H1 (cell line): ENCODE results near the gene FAU. TPM values are rescaled to one million over a fixed set of nuclear protein-coding genes. Genes with fewer than 3 reads are reported as not detected.

Experiments
- CTCF ChIA-PET: fragments of 300-600 bp; sonication (Branson Sonifier 250); formaldehyde crosslinking; loops from one replicate; lab custom pipeline; 2021; ENCODE audit not compliant: partially characterized antibody; lab: Charles Lee
- POLR2A ChIA-PET: fragments of 300-600 bp; sonication (Branson Sonifier 250); formaldehyde crosslinking; loops from one replicate; lab custom pipeline; 2021; ENCODE audit warnings: inconsistent platforms; ENCODE audit not compliant: partially characterized antibody; lab: Charles Lee
- DNase-seq, 2 experiments: peaks; one replicate each; pipeline versions ENCODE4 v3.0.0 to v3.0.0-alpha.2; 2010 to 2022; ENCODE audit warnings: low spot score in 2 of 2, low read depth in 1 of 2, mixed read lengths in 1 of 2
- FAIRE-seq: peaks from 2 replicates; lab custom pipeline; 2011; peaks lifted over from hg19 to GRCh38; lab: Jason Lieb, UNC
- H2AFZ ChIP-seq: 2 replicates; pipeline ENCODE4 v1.8.1; 2012; ENCODE audit warnings: low read length, inconsistent platforms
- H2AK5ac ChIP-seq: 2 replicates; pipeline ENCODE4 v1.6.1; 2013; ENCODE audit warnings: low read depth, low read length
- H2BK120ac ChIP-seq: replicated peaks from 2 replicates; pipeline ENCODE3; 2013; ENCODE audit warnings: low read depth, low read length, inconsistent platforms
- H2BK12ac ChIP-seq: 2 replicates; pipeline ENCODE4 v1.6.1; 2013; ENCODE audit warnings: low read depth, low read length
- H2BK15ac ChIP-seq: 2 replicates; pipeline ENCODE4 v1.6.1; 2013; ENCODE audit warnings: low read length
- H2BK20ac ChIP-seq: 2 replicates; pipeline ENCODE4 v1.6.1; 2013; ENCODE audit warnings: low read length
- H2BK5ac ChIP-seq: 2 replicates; pipeline ENCODE4 v1.6.1; 2013; ENCODE audit warnings: low read depth, low read length
- H3K14ac ChIP-seq: 2 replicates; pipeline ENCODE4 v1.6.1; 2013; ENCODE audit warnings: inconsistent platforms; ENCODE audit not compliant: insufficient read length
- H3K18ac ChIP-seq: 2 replicates; pipeline ENCODE4 v1.6.1; 2013; ENCODE audit warnings: low read length; ENCODE audit errors: extremely low read depth
- H3K23ac ChIP-seq: 2 replicates; pipeline ENCODE4 v1.6.1; 2013; ENCODE audit warnings: inconsistent platforms; ENCODE audit not compliant: insufficient read length
- H3K23me2 ChIP-seq: 2 replicates; pipeline ENCODE4 v1.6.1; 2013; ENCODE audit warnings: low read depth, low read length
- H3K27ac ChIP-seq: 2 replicates; pipeline ENCODE4 v1.6.1; 2011; ENCODE audit warnings: low read depth, low read length, inconsistent platforms
- H3K27me3 ChIP-seq, 4 experiments: replicated peaks in 1 of 4; 1 replicate in 1 of 4; 2 replicates in 3 of 4; pipeline versions ENCODE4 v1.6.1 to v1.8.1; 2011 to 2013; ENCODE audit warnings: low read length in 3 of 4, mild to moderate bottlenecking in 3 of 4, inconsistent platforms in 2 of 4, mixed read lengths in 2 of 4, moderate library complexity in 1 of 4; ENCODE audit not compliant: control insufficient read depth in 3 of 4, insufficient read depth in 3 of 4; ENCODE audit errors: extremely low read depth in 1 of 4
- H3K36me3 ChIP-seq, 4 experiments: 2 replicates each; pipeline versions ENCODE4 v1.6.1 to v1.8.1; 2011 to 2013; ENCODE audit warnings: mild to moderate bottlenecking in 4 of 4, low read length in 3 of 4, moderate library complexity in 2 of 4, control low read depth in 1 of 4, inconsistent platforms in 1 of 4; ENCODE audit not compliant: insufficient read depth in 4 of 4, control insufficient read depth in 2 of 4
- H3K4ac ChIP-seq: replicated peaks from 2 replicates; pipeline ENCODE3; 2013; ENCODE audit warnings: low read length, low read depth, mixed read lengths, inconsistent platforms; ENCODE audit not compliant: insufficient read length
- H3K4me1 ChIP-seq, 4 experiments: replicated peaks in 1 of 4; 1 replicate in 1 of 4; 2 replicates in 3 of 4; pipeline versions ENCODE4 v1.6.1 to v1.8.1; 2011 to 2013; ENCODE audit warnings: low read length in 3 of 4, inconsistent platforms in 2 of 4, mixed read lengths in 1 of 4; ENCODE audit not compliant: insufficient read depth in 4 of 4, control insufficient read depth in 3 of 4
- H3K4me2 ChIP-seq, 2 experiments: 2 replicates each; pipeline versions ENCODE4 v1.6.1 to v1.8.1; 2011 to 2013; ENCODE audit warnings: low read depth in 2 of 2, low read length in 2 of 2, control low read depth in 1 of 2, inconsistent platforms in 1 of 2, mild to moderate bottlenecking in 1 of 2; ENCODE audit not compliant: insufficient read depth in 1 of 2
- H3K4me3 ChIP-seq, 4 experiments: fragments of 200-600, 300-600 bp in 1 of 4; sonication (generic), shearing (Covaris generic), sonication (Bioruptor Twin) in 1 of 4; 2 replicates each; pipeline versions ENCODE4 v1.5.1 to v1.8.1; 2011 to 2016; ENCODE audit warnings: low read length in 4 of 4, low read depth in 3 of 4, control low read depth in 2 of 4, inconsistent platforms in 2 of 4, mild to moderate bottlenecking in 2 of 4, mixed read lengths in 1 of 4, moderate library complexity in 1 of 4; ENCODE audit not compliant: insufficient read depth in 2 of 4; ENCODE audit errors: extremely low read depth in 1 of 4
- H3K56ac ChIP-seq: replicated peaks from 2 replicates; pipeline ENCODE3; 2013; ENCODE audit warnings: low read depth, mild to moderate bottlenecking, mixed read lengths, low read length, inconsistent platforms; ENCODE audit not compliant: insufficient read length
- H3K79me1 ChIP-seq: 2 replicates; pipeline ENCODE4 v1.6.1; 2013; ENCODE audit warnings: low read depth, low read length, control low read depth
- H3K79me2 ChIP-seq, 2 experiments: 2 replicates each; pipeline versions ENCODE4 v1.6.1 to v1.8.1; 2012 to 2013; ENCODE audit warnings: low read length in 2 of 2, mild to moderate bottlenecking in 2 of 2, inconsistent platforms in 1 of 2; ENCODE audit not compliant: insufficient read depth in 2 of 2, control insufficient read depth in 1 of 2
- H3K9ac ChIP-seq, 4 experiments: replicated peaks in 1 of 4; 1 replicate in 1 of 4; 2 replicates in 3 of 4; pipeline versions ENCODE4 v1.6.1 to v1.8.1; 2011 to 2013; ENCODE audit warnings: low read depth in 3 of 4, low read length in 3 of 4, control low read depth in 2 of 4, mild to moderate bottlenecking in 2 of 4, moderate library complexity in 2 of 4, inconsistent platforms in 1 of 4; ENCODE audit errors: extremely low read depth in 1 of 4
- H3K9me3 ChIP-seq, 2 experiments: 2 replicates each; pipeline versions ENCODE4 v1.6.1 to v1.8.1; 2012 to 2013; ENCODE audit warnings: mild to moderate bottlenecking in 2 of 2, moderate library complexity in 2 of 2, control low read depth in 1 of 2, inconsistent platforms in 1 of 2, low read depth in 1 of 2, low read length in 1 of 2, mixed read lengths in 1 of 2; ENCODE audit not compliant: insufficient read depth in 2 of 2
- H4K20me1 ChIP-seq, 2 experiments: replicated peaks in 1 of 2; 2 replicates each; pipeline versions ENCODE3 to v1.8.1; 2011 to 2013; ENCODE audit warnings: inconsistent platforms in 2 of 2, low read length in 2 of 2, mild to moderate bottlenecking in 1 of 2; ENCODE audit not compliant: insufficient read depth in 2 of 2, control insufficient read depth in 1 of 2
- H4K5ac ChIP-seq: 2 replicates; pipeline ENCODE4 v1.6.1; 2013; ENCODE audit warnings: low read length, low read depth, mixed read lengths, inconsistent platforms; ENCODE audit not compliant: insufficient read length
- H4K8ac ChIP-seq: 2 replicates; pipeline ENCODE4 v1.8.0; 2013; ENCODE audit warnings: mild to moderate bottlenecking, moderate library complexity, low read length, inconsistent platforms; ENCODE audit not compliant: insufficient read depth; ENCODE audit errors: extremely low read depth
- H4K91ac ChIP-seq: replicated peaks from 2 replicates; pipeline ENCODE3; 2013; ENCODE audit warnings: low read length, mixed read lengths, inconsistent platforms; ENCODE audit not compliant: insufficient read length
- CEBPB ChIP-seq: IDR thresholded peaks from 2 replicates; pipeline ENCODE4 v1.6.1; 2012; ENCODE audit warnings: low read depth, low read length
- E2F6 ChIP-seq: IDR thresholded peaks from 2 replicates; pipeline ENCODE4 v1.6.1; 2012; ENCODE audit warnings: inconsistent platforms
- EZH2 ChIP-seq: fragments of 200-600 bp; sonication (generic); IDR thresholded peaks from 2 replicates; pipeline ENCODE4 v1.7.1; 2012; ENCODE audit warnings: low read depth, mild to moderate bottlenecking, moderate library complexity, low read length, inconsistent platforms; ENCODE audit not compliant: severe bottlenecking
- HDAC2 ChIP-seq, 2 experiments: fragments of 300-600 bp in 1 of 2; sonication (generic) in 1 of 2; IDR thresholded peaks; 2 replicates each; pipeline ENCODE4 v1.6.1; 2011 to 2012; ENCODE audit warnings: low read depth in 2 of 2, low read length in 2 of 2, mild to moderate bottlenecking in 2 of 2, moderate library complexity in 2 of 2, borderline replicate concordance in 1 of 2, inconsistent platforms in 1 of 2
- KDM5A ChIP-seq: fragments of 200-600 bp; IDR thresholded peaks from 2 replicates; pipeline ENCODE4 v1.7.1; 2012; ENCODE audit warnings: mild to moderate bottlenecking, low read length, inconsistent platforms, mixed read lengths
- POLR2A ChIP-seq, 2 experiments: IDR thresholded peaks; 1 replicate in 1 of 2; 2 replicates in 1 of 2; pipeline ENCODE4 v1.6.1; 2011; ENCODE audit warnings: low read depth in 2 of 2, low read length in 2 of 2, mild to moderate bottlenecking in 2 of 2; ENCODE audit errors: control extremely low read depth in 1 of 2
- RFX5 ChIP-seq: IDR thresholded peaks from 2 replicates; pipeline ENCODE4 v1.6.1; 2011; ENCODE audit warnings: low read depth, low read length, improper control_type of control experiment, borderline replicate concordance
- SAP30 ChIP-seq: fragments of 300-600 bp; sonication (generic); IDR thresholded peaks from 2 replicates; pipeline ENCODE4 v1.7.1; 2012; ENCODE audit warnings: low read length, moderate library complexity, mild to moderate bottlenecking, inconsistent platforms; ENCODE audit not compliant: insufficient read depth, insufficient replicate concordance
- SP1 ChIP-seq: IDR thresholded peaks from 2 replicates; pipeline ENCODE4 v1.6.1; 2011; ENCODE audit warnings: low read depth, low read length
- SRF ChIP-seq: IDR thresholded peaks from 2 replicates; pipeline ENCODE4 v1.6.1; 2011; ENCODE audit warnings: mild to moderate bottlenecking, low read depth, low read length, moderate library complexity
- SUZ12 ChIP-seq: fragments of 200-600 bp; sonication (generic); IDR thresholded peaks from 2 replicates; pipeline ENCODE4 v1.6.1; 2012; ENCODE audit warnings: mild to moderate bottlenecking, inconsistent platforms, low read length, moderate library complexity, mixed read lengths
- YY1 ChIP-seq: IDR thresholded peaks from 2 replicates; pipeline ENCODE4 v1.6.1; 2011; ENCODE audit warnings: low read depth, mild to moderate bottlenecking, low read length
- polyA plus RNA-seq, 7 experiments: library from polyadenylated mRNA; depleted of rRNA in 3 of 7; stranded (reverse) in 5 of 7; unstranded in 2 of 7; fragments of >200 nt in 5 of 7; fragments of 200-250 nt in 2 of 7; gene quantifications; 1 replicate in 5 of 7; 2 replicates in 1 of 7; 4 replicates in 1 of 7; pipeline versions ENCODE4 v1.2.1 to v1.2.3, GENCODE V29; 2011 to 2013; ENCODE audit warnings: missing spikeins in 2 of 7, mixed read lengths in 2 of 7
- total RNA-seq: library from RNA; stranded (reverse); fragmentation: NEBNext Ultra II Directional; extraction: Animal tissue kit (Norgen Biotek cat#: 25700); gene quantifications from 2 replicates; pipeline ENCODE4 v1.2.1, GENCODE V29; 2021

The FAU gene
- total and polyA plus RNA-seq, 2 of the 8 experiments (the other 6 are each of a cell fraction or from before 2014, with no cell fraction given): 826 to 896 TPM

- DNase-seq (no peak), FAIRE-seq (no peak)
- TF ChIP-seq RFX5 (no peak), KDM5A (no peak), HDAC2 (IDR thresholded peaks at IDR 0.05; ENCODE audit: borderline replicate concordance in 1 of 2, low read depth in 2 of 2, low read length in 2 of 2) (no peak), SP1 (no peak), YY1 (no peak), CEBPB (no peak), SAP30 (no peak), SUZ12 (no peak), POLR2A (IDR thresholded peaks at IDR 0.05; ENCODE audit: control extremely low read depth in 1 of 2, low read depth in 2 of 2, low read length in 2 of 2) (no peak), SRF (no peak), E2F6 (no peak), EZH2 (no peak)
- Histone ChIP-seq H3K4me2 (no peak overlapping the region), H3K18ac (no peak overlapping the region), H4K91ac (no peak overlapping the region), H4K20me1 (peaks cover 4 to 6% of the 10 kb centered on the region in 2 experiments), H2BK12ac (no peak overlapping the region), H2BK5ac (no peak overlapping the region), H4K8ac (no peak overlapping the region), H2AFZ (no peak overlapping the region), H2BK15ac (no peak overlapping the region), H3K56ac (no peak overlapping the region), H3K4ac (no peak overlapping the region), H2BK120ac (no peak overlapping the region), H3K14ac (no peak overlapping the region), H2AK5ac (no peak overlapping the region), H3K36me3 (peaks cover 11 to 36% (median 20%) of the 10 kb centered on the region in 4 experiments), H3K4me1 (peaks cover 0 to 13% (median 8%) of the 10 kb centered on the region in 4 experiments; a peak in 6 of 7 replicates), H3K79me1 (peaks cover 13% of the 10 kb centered on the region), H2BK20ac (no peak overlapping the region), H3K23ac (no peak overlapping the region), H3K27ac (no peak overlapping the region), H4K5ac (no peak overlapping the region), H3K9me3 (no peaks in the 10 kb centered on the region), H3K4me3 (no peak overlapping the region), H3K23me2 (peaks cover 8% of the 10 kb centered on the region; the same call in 1 of the 2 replicates), H3K79me2 (peaks cover 6 to 41% of the 10 kb centered on the region in 2 experiments), H3K9ac (no peak overlapping the region), H3K27me3 (no peaks in the 10 kb centered on the region)
- ChIA-PET CTCF (interaction anchor here (0.6 to 3.0 kb wide), 8 partner anchors 9 to 272 kb away, joined by 3 to 14 read pairs (median 4); partner anchors contain the start of gene TM7SF2), POLR2A (interaction anchor here (1.1 to 17.4 kb wide), 6 partner anchors 12 to 72 kb away, joined by 3 to 305 read pairs (median 20); partner anchors contain the start of genes CAPN1, SYVN1 and VPS51)
Measured at GRCh38 chr11:65119670-65119995, 2.3 kb downstream of the FAU start.
